AG04449 (cell line): ENCODE data around the gene CAPZB.

ENCODE experiments used
- CTCF ChIA-PET: fragments of 350-600 bp; formaldehyde crosslinking; extraction: SDS; loops from one replicate; lab custom pipeline; 2021; ENCODE audit warnings: antibody characterized with exemption; lab: Yijun Ruan, JAX
- POLR2A ChIA-PET: fragments of 400-600, 350-600 bp; formaldehyde crosslinking; extraction: SDS; loops from one replicate; lab custom pipeline; 2020; ENCODE audit warnings: antibody characterized with exemption, inconsistent platforms; lab: Yijun Ruan, JAX
- DNase-seq: peaks from one replicate; pipeline ENCODE4 v3.0.0-alpha.2; 2010; ENCODE audit warnings: low read depth, low spot score
- H3K4me3 ChIP-seq: 2 replicates; pipeline ENCODE4 v1.5.1; 2011; ENCODE audit warnings: low read depth, mild to moderate bottlenecking, control low read depth, low read length
- CTCF ChIP-seq: IDR thresholded peaks from one replicate; pipeline ENCODE4 v1.5.1; 2011; ENCODE audit warnings: mild to moderate bottlenecking, moderate library complexity, low read length, control low read depth, inconsistent platforms; ENCODE audit not compliant: insufficient read depth; ENCODE audit errors: missing control alignments

Gene CAPZB

GRCh38 chr1:19419691-19420090 is 65.6 kb downstream of the CAPZB start:
- DNase-seq: no peak
- CTCF ChIA-PET: interaction anchor here (1.0 to 2.6 kb wide), 5 partner anchors 13 to 68 kb away, joined by 3 to 7 read pairs (median 4); no protein-coding TSS in a partner anchor
- no peak overlapping the region for H3K4me3 ChIP-seq
- POLR2A ChIA-PET: no interaction called here
- TF ChIP-seq CTCF: no peak

- TF ChIP-seq CTCF: no peak
- CTCF ChIA-PET: interaction anchor here (1.5 to 2.5 kb wide), 2 partner anchors 19 to 20 kb away, joined by 3 to 7 read pairs; no protein-coding TSS in a partner anchor
- POLR2A ChIA-PET: no interaction called here
- no peak overlapping the region for H3K4me3 ChIP-seq
- no peak for DNase-seq
Observed at GRCh38 chr1:19418503-19418971, 66.8 kb downstream of the CAPZB start.

GRCh38 chr1:19416921-19417470 is 68.3 kb downstream of the CAPZB start:
- no peak for DNase-seq
- H3K4me3 ChIP-seq: no peak overlapping the region
- POLR2A ChIA-PET: no interaction called here
- CTCF ChIA-PET: interaction anchor here (1.5 to 2.5 kb wide), 4 partner anchors 10 to 19 kb away, joined by 3 to 7 read pairs (median 4); no protein-coding TSS in a partner anchor
- no peak for TF ChIP-seq CTCF

- ChIA-PET POLR2A (no interaction called here), CTCF (interaction anchor here (1.5 to 2.5 kb wide), 3 partner anchors 9 to 17 kb away, joined by 3 to 7 read pairs (median 5); no protein-coding TSS in a partner anchor)
- no peak for TF ChIP-seq CTCF
- H3K4me3 ChIP-seq: no peak overlapping the region
- DNase-seq: no peak
Observed at GRCh38 chr1:19416145-19416544, 69.2 kb downstream of the CAPZB start.

GRCh38 chr1:19414515-19415121 is 70.7 kb downstream of the CAPZB start:
- no peak for DNase-seq
- POLR2A ChIA-PET: no interaction called here

More at GRCh38 chr1:19414515-19415121, 70.7 kb downstream of the CAPZB start:
- CTCF ChIA-PET: interaction anchor here (1.2 to 1.4 kb wide), 4 partner anchors 11 to 245 kb away, joined by 3 to 5 read pairs (median 4); no protein-coding TSS in a partner anchor
- TF ChIP-seq CTCF: no peak
- H3K4me3 ChIP-seq: no peak overlapping the region
